HTERT RPE-1 (cell line): ENCODE data around the gene ACOX1.

Experiments
- in situ Hi-C: fragments of 300-500 bp; cut with MboI; formaldehyde crosslinking; loops from 4 replicates; pipeline ENCODE4 v1.14.3; 2020; ENCODE audit warnings: low sequenced_read_pairs

Gene ACOX1

GRCh38 chr17:76008630-76009425, 29.9 kb upstream of the ACOX1 start:
- in situ Hi-C loops: no loop called here

- in situ Hi-C loops: no loop called here
Measured at GRCh38 chr17:76008208-76008607, 29.2 kb upstream of the ACOX1 start.

GRCh38 chr17:76007850-76008165, 28.8 kb upstream of the ACOX1 start:
- in situ Hi-C loops: no loop called here

- in situ Hi-C loops: no loop called here
Measured at GRCh38 chr17:76007131-76007849, 28.3 kb upstream of the ACOX1 start.

DNA sequence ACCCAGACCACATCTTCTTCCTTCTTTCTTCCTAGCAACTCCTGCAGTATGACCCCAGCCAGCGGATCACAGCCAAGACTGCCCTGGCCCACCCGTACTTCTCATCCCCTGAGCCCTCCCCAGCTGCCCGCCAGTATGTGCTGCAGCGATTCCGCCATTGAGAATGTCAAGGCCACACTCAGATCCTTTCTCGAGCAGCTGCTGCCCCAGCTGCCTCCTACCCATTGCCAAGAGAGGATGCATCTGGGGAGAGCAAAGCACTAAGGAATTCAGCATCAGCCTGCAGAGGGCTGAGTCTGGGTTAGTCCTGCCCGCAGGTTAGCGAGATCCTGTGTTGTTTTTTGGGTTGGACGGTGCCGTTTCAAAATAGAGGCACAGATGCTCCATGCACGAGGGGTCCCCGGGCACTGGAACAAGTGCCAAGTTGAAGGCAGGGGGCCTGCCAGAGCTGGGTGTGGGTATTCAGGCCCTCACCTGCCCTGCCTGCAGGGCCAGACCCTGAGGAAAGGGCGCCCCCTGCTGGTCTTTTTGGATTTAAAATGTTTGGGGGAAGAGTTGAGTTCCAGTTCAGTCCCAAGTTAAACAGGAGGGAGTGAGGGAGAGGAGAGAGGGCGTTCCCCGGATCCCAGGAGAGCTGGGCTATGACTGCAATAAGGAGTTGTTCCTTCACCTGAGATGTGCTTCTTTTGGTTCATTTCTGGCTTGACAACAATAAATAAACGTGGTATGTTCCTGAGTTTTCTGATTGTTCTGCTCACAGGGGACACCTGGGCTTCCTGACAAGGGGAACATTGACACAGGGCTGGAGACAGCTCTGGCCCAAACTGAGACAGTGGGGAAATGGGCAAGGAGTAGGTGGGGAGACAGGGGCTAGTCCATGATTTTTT, 26.5 kb upstream of the ACOX1 start:
- in situ Hi-C loops: no loop called here

- in situ Hi-C loops: no loop called here
Measured at GRCh38 chr17:76004750-76005262, 25.8 kb upstream of the ACOX1 start.

- in situ Hi-C loops: no loop called here
Measured at GRCh38 chr17:76003915-76004314, 24.9 kb upstream of the ACOX1 start.

GRCh38 chr17:76002100-76002499, 23.1 kb upstream of the ACOX1 start:
- in situ Hi-C loops: no loop called here

DNA sequence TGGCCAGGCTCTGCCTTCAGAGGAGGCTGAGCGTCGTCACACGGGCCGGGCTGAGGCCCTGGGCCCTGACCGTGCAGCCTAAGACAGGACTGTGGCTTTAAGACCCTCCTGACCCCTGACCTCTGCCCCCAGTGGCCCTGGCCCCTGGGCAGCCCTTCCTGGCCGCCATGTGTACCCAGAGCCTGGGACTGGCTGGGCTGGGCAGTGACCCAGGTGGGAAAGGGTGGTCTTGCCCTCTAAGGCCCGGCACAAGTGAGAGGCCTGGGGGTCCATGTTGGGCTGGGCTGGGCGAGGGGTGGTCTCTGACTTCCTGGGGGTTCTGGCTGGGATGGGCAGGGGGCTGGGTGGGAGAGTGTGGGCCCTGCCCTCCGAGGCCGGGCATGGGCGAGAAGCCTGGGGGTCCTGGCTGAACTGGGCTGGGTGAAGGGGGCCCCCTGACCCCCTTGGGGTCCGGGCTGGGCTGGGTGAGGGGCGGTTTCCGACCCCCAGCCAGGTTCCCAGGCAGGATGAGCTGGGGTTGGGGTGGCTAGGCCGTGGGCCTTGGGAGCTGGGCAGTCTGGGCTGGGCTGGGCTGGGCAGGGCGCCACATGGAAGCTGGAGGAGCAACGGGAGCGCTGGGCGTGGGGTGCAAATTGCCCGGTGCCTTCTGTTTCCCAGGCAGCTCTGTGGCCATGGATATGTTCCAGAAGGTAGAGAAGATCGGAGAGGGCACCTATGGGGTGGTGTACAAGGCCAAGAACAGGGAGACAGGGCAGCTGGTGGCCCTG, 22.0 kb upstream of the ACOX1 start, which contains the start of gene CDK3:
CDK3 (plus strand) TSS at position 101 of the 767 bp plus-strand sequence; CDS start at position 672, 571 bp downstream.
- in situ Hi-C loops: no loop called here

GRCh38 chr17:76000016-76000754, 21.2 kb upstream of the ACOX1 start:
- in situ Hi-C loops: no loop called here

- in situ Hi-C loops: no loop called here
Measured at GRCh38 chr17:75998327-75998795, 19.4 kb upstream of the ACOX1 start.

- in situ Hi-C loops: no loop called here
Measured at GRCh38 chr17:75996665-75997590, 18.0 kb upstream of the ACOX1 start.

DNA sequence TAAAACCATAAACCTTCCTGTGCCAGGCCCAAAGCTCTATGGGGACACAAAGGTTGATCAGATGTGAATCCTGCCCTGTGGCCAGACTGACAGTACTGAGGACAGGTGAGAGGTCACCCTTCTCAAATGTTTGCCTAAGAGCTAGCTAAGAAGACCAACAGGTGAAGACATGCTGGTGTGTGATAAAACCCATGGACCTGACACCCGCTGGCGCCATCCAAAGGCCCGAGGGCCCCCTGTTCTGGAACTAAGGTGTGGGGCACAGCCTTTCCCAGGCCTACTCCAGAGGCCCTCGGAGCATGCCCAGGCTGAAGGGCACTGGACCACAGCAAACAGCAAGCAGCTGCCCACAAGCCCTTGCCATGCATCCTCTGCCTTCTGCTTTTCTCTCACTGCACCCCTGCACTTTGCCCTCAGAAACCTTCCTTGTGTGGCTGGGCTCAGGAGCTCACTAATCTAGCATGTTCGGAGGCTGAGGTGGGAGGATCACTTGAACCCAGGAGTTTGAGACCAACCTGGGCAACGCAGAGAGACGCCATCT, 16.5 kb upstream of the ACOX1 start:
- in situ Hi-C loops: no loop called here

DNA sequence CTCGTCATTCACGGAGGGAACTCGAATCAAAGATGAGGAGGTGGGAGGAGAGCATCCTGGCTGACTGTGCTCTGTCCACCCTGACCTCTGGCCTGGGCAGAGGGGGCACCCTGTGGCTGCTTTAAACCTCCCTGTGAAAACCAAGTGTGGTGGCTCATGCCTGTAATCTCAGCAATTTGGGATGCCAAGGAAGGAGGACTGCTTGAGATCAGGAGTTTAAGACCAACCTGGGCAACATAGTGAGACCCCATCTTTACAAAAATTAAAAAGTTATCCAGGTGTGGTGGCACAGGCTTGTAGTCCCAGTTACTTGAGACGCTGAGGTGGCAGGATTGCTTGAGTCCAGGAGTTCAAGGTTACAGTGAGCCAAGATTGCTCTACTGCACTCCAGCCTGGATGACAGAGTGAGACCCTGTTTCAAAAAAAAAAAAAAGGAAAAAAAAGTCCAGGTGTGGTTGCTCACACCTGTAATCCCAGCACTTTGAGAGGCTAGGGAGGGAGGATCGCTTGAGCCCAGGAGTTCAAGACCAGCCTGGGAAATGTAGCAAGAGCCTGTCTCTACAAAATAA, 15.9 kb upstream of the ACOX1 start:
- in situ Hi-C loops: no loop called here

- in situ Hi-C loops: no loop called here
Measured at GRCh38 chr17:75991396-75991795, 12.4 kb upstream of the ACOX1 start.

- in situ Hi-C loops: no loop called here
Measured at GRCh38 chr17:75987041-75987440, 8.1 kb upstream of the ACOX1 start.

GRCh38 chr17:75985986-75986385, 7.0 kb upstream of the ACOX1 start:
- in situ Hi-C loops: no loop called here
